ENCODE results near the gene ABHD13.
"Not testable (repeated sequence)": the region's sequence is repeated elsewhere in the genome, so short reads cannot be mapped to it uniquely, and the experiment has no call there.

ABHD13 gene

GRCh38 chr13:108225440-108225839, 7.2 kb downstream of the ABHD13 start:
- DNase-seq = no peak

- no peak for DNase-seq
Observed at GRCh38 chr13:108226184-108226583, 8.0 kb downstream of the ABHD13 start.

- DNase-seq = no peak
Observed at GRCh38 chr13:108227651-108228272, 9.6 kb downstream of the ABHD13 start.

GRCh38 chr13:108230377-108230776, 12.2 kb downstream of the ABHD13 start:
- DNase-seq = no peak

GRCh38 chr13:108249150-108249549, 31.0 kb downstream of the ABHD13 start:
- DNase-seq = no peak

- no peak for DNase-seq
Observed at GRCh38 chr13:108257248-108257647, 39.1 kb downstream of the ABHD13 start.

- no peak for DNase-seq
Observed at GRCh38 chr13:108263621-108264355, 45.6 kb downstream of the ABHD13 start.

- DNase-seq = no peak
Observed at GRCh38 chr13:108266321-108266990, 48.3 kb downstream of the ABHD13 start.

- DNase-seq = peak; percentile 23
Observed at GRCh38 chr13:108267347-108267746, 49.2 kb downstream of the ABHD13 start.

GRCh38 chr13:108267855-108268254, 49.7 kb downstream of the ABHD13 start:
- DNase-seq = not testable (repeated sequence)

GRCh38 chr13:108268466-108269112, 50.4 kb downstream of the ABHD13 start:
- no peak for DNase-seq

GRCh38 chr13:108269601-108270328, 51.6 kb downstream of the ABHD13 start, which contains the start of gene TNFSF13B:
Gene TNFSF13B, plus strand, starts transcription at chr13:108269718. Its CDS starts 178 bp downstream, at chr13:108269896.
- DNase-seq = peak; percentile 46

- no peak for DNase-seq
Observed at GRCh38 chr13:108270442-108270841, 52.2 kb downstream of the ABHD13 start.

- no peak for DNase-seq
Observed at GRCh38 chr13:108272333-108272732, 54.1 kb downstream of the ABHD13 start.

GRCh38 chr13:108273429-108274118, 55.4 kb downstream of the ABHD13 start:
- no peak for DNase-seq

GRCh38 chr13:108274718-108275117, 56.5 kb downstream of the ABHD13 start:
- DNase-seq = no peak

- DNase-seq = no peak
Observed at GRCh38 chr13:108276060-108276459, 57.9 kb downstream of the ABHD13 start.

GRCh38 chr13:108278466-108278865, 60.3 kb downstream of the ABHD13 start:
- no peak for DNase-seq

GRCh38 chr13:108281901-108282300, 63.7 kb downstream of the ABHD13 start:
- DNase-seq = no peak

- no peak for DNase-seq
Observed at GRCh38 chr13:108283110-108283509, 64.9 kb downstream of the ABHD13 start.
